CD14-positive monocyte (primary cell): Measurements from ENCODE around the gene KIZ. TPM values are rescaled to one million over a fixed set of nuclear protein-coding genes. Genes with fewer than 3 reads are reported as not detected.

Experiments
- DNase-seq, 3 donors: peaks; one replicate each; pipeline ENCODE4 v3.0.0-alpha.2; 2011 to 2022
- H2AFZ ChIP-seq: 2 replicates; pipeline ENCODE4 v1.6.0; 2012; ENCODE audit warnings: mild to moderate bottlenecking, low read depth, low read length, inconsistent platforms; ENCODE audit not compliant: insufficient read depth, poor library complexity, severe bottlenecking
- H3K27ac ChIP-seq, 2 donors: 1 replicate in 1 of 2; 2 replicates in 1 of 2; pipeline ENCODE4 v1.5.1; 2012 to 2013; ENCODE audit warnings: low read length in 2 of 2, control low read depth in 1 of 2, inconsistent platforms in 1 of 2, low read depth in 1 of 2, mild to moderate bottlenecking in 1 of 2
- H3K27me3 ChIP-seq, 2 donors: one replicate each; pipeline versions ENCODE4 v1.6.0 to v1.6.1; 2011 to 2013; ENCODE audit warnings: low read length in 2 of 2; ENCODE audit not compliant: control insufficient read depth in 2 of 2, insufficient read depth in 2 of 2
- H3K36me3 ChIP-seq, 2 donors: replicated peaks in 1 of 2; 1 replicate in 1 of 2; 2 replicates in 1 of 2; pipeline versions ENCODE4 v1.5.1 to v1.6.1; 2012 to 2013; ENCODE audit warnings: low read length in 2 of 2, control low read depth in 1 of 2, inconsistent platforms in 1 of 2, mild to moderate bottlenecking in 1 of 2; ENCODE audit not compliant: insufficient read depth in 2 of 2, control insufficient read depth in 1 of 2
- H3K4me1 ChIP-seq, 2 donors: 1 replicate in 1 of 2; 2 replicates in 1 of 2; pipeline versions ENCODE4 v1.5.1 to v1.6.1; 2012 to 2013; ENCODE audit warnings: low read length in 2 of 2, control low read depth in 1 of 2, inconsistent platforms in 1 of 2, mild to moderate bottlenecking in 1 of 2, moderate library complexity in 1 of 2; ENCODE audit not compliant: insufficient read depth in 2 of 2, control insufficient read depth in 1 of 2
- H3K4me2 ChIP-seq: replicated peaks from 2 replicates; pipeline ENCODE3; 2012; ENCODE audit warnings: low read length, moderate library complexity, mild to moderate bottlenecking; ENCODE audit not compliant: poor library complexity, severe bottlenecking; ENCODE audit errors: extremely low read depth
- H3K4me3 ChIP-seq, 3 experiments: fragments of 200-600 bp in 1 of 3; sonication (generic) in 1 of 3; replicated peaks in 1 of 3; 1 replicate in 2 of 3; 2 replicates in 1 of 3; pipeline ENCODE4 v1.5.1; 2011 to 2013; ENCODE audit warnings: low read length in 3 of 3, mild to moderate bottlenecking in 3 of 3, control low read depth in 2 of 3, low read depth in 2 of 3, inconsistent platforms in 1 of 3, moderate library complexity in 1 of 3
- H3K79me2 ChIP-seq: 2 replicates; pipeline ENCODE4 v1.6.0; 2012; ENCODE audit warnings: mild to moderate bottlenecking, control low read depth, inconsistent platforms, low read length, moderate library complexity; ENCODE audit not compliant: insufficient read depth
- H3K9ac ChIP-seq: 2 replicates; pipeline ENCODE4 v1.6.0; 2017; ENCODE audit warnings: low read length, mild to moderate bottlenecking; ENCODE audit not compliant: insufficient read depth, poor library complexity, severe bottlenecking
- H3K9me3 ChIP-seq, 2 donors: replicated peaks in 1 of 2; 1 replicate in 1 of 2; 2 replicates in 1 of 2; pipeline versions ENCODE4 v1.5.1 to v1.6.1; 2012 to 2013; ENCODE audit warnings: low read length in 2 of 2, control low read depth in 1 of 2; ENCODE audit not compliant: control insufficient read depth in 1 of 2, insufficient read depth in 1 of 2
- H4K20me1 ChIP-seq: 2 replicates; pipeline ENCODE4 v1.6.0; 2012; ENCODE audit warnings: mild to moderate bottlenecking, low read length, control low read depth, moderate library complexity; ENCODE audit not compliant: insufficient read depth
- H3K27ac Mint-ChIP-seq, 7 donors: one replicate each; pipeline ENCODE4 v1.8.0; 2020; ENCODE audit warnings: mild to moderate bottlenecking in 7 of 7, mixed read lengths in 7 of 7, moderate library complexity in 6 of 7, inconsistent platforms in 2 of 7
- H3K27me3 Mint-ChIP-seq, 3 donors: one replicate each; pipeline ENCODE4 v1.8.0; 2021 to 2022; ENCODE audit warnings: low read depth in 3 of 3, mild to moderate bottlenecking in 3 of 3, mixed read lengths in 3 of 3, moderate library complexity in 3 of 3, inconsistent platforms in 1 of 3
- H3K36me3 Mint-ChIP-seq, 2 donors: one replicate each; pipeline ENCODE4 v1.8.0; 2020; ENCODE audit warnings: mixed read lengths in 2 of 2, inconsistent platforms in 1 of 2, mild to moderate bottlenecking in 1 of 2
- H3K4me1 Mint-ChIP-seq: one replicate; pipeline ENCODE4 v1.8.0; 2020; ENCODE audit warnings: mild to moderate bottlenecking, mixed read lengths
- H3K4me3 Mint-ChIP-seq, 2 donors: one replicate each; pipeline ENCODE4 v1.8.0; 2020; ENCODE audit warnings: mild to moderate bottlenecking in 2 of 2, mixed read lengths in 2 of 2, moderate library complexity in 1 of 2
- H3K9me3 Mint-ChIP-seq, 7 donors: one replicate each; pipeline ENCODE4 v1.8.0; 2020 to 2022; ENCODE audit warnings: mixed read lengths in 7 of 7, mild to moderate bottlenecking in 6 of 7, moderate library complexity in 6 of 7, inconsistent platforms in 2 of 7
- WGBS: methylation state at CpG from one replicate; pipeline ENCODE4 v1.1.5; 2013; ENCODE audit warnings: missing lambda C conversion rate; ENCODE audit not compliant: insufficient coverage; 5-methylcytosine and 5-hydroxymethylcytosine counted together
- intact Hi-C, 2 donors: fragments of 100-400 bp; cut with micrococcal nuclease; formaldehyde crosslinking; loops; one replicate each; pipeline versions ENCODE4 v1.15.0 to v1.15.1; 2023
- polyA plus RNA-seq, 3 donors: library from polyadenylated mRNA; depleted of rRNA in 1 of 3; unstranded in 2 of 3; stranded (reverse) in 1 of 3; fragments of 300-500 nt in 2 of 3; fragments of >200 nt in 1 of 3; fragmentation: Illumina TruSeq in 2 of 3; gene quantifications; 1 replicate in 2 of 3; 2 replicates in 1 of 3; pipeline ENCODE4 v1.2.3, GENCODE V29; 2012 to 2021
- TF ChIP-seq, protein P1 (sequence below): fragments of 200-600 bp; IDR thresholded peaks from one replicate; pipeline ENCODE4 v1.8.0; 2022; ENCODE audit warnings: antibody characterized with exemption, mild to moderate bottlenecking

Gene KIZ
- polyA plus RNA-seq, 3 donors = 7.2 to 13.2 (median 10.2) TPM

- Histone ChIP-seq H3K9me3 (peaks cover 0 to 15% of the 10 kb centered on the region in 2 donors), H2AFZ (no peak overlapping the region), H4K20me1 (no peaks in the 10 kb centered on the region), H3K27ac (no peak overlapping the region), H3K9ac (no peak overlapping the region), H3K4me1 (no peaks in the 10 kb centered on the region), H3K4me3 (no peak overlapping the region), H3K79me2 (no peaks in the 10 kb centered on the region), H3K27me3 (no peaks in the 10 kb centered on the region), H3K36me3 (no peaks in the 10 kb centered on the region), H3K4me2 (no peak overlapping the region)
- no peaks in the 10 kb centered on the region for H3K36me3 Mint-ChIP-seq
- DNase-seq = no peak
- TF ChIP-seq, protein P1, sequence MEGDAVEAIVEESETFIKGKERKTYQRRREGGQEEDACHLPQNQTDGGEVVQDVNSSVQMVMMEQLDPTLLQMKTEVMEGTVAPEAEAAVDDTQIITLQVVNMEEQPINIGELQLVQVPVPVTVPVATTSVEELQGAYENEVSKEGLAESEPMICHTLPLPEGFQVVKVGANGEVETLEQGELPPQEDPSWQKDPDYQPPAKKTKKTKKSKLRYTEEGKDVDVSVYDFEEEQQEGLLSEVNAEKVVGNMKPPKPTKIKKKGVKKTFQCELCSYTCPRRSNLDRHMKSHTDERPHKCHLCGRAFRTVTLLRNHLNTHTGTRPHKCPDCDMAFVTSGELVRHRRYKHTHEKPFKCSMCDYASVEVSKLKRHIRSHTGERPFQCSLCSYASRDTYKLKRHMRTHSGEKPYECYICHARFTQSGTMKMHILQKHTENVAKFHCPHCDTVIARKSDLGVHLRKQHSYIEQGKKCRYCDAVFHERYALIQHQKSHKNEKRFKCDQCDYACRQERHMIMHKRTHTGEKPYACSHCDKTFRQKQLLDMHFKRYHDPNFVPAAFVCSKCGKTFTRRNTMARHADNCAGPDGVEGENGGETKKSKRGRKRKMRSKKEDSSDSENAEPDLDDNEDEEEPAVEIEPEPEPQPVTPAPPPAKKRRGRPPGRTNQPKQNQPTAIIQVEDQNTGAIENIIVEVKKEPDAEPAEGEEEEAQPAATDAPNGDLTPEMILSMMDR = no peak
- H3K27ac Mint-ChIP-seq = no peak overlapping the region
- intact Hi-C loops = no loop called here
- 97% methylated on average over 5 of the region's 8 CpGs for WGBS
- H3K4me1 Mint-ChIP-seq = no peaks in the 10 kb centered on the region
- peaks cover 15 to 20% (median 15%) of the 10 kb centered on the region in 3 donors for H3K27me3 Mint-ChIP-seq
- peaks cover 3 to 12% (median 6%) of the 10 kb centered on the region in 7 donors for H3K9me3 Mint-ChIP-seq
- H3K4me3 Mint-ChIP-seq = no peak overlapping the region
Measured at GRCh38 chr20:21270806-21271205, 144.9 kb downstream of the KIZ start.

DNA sequence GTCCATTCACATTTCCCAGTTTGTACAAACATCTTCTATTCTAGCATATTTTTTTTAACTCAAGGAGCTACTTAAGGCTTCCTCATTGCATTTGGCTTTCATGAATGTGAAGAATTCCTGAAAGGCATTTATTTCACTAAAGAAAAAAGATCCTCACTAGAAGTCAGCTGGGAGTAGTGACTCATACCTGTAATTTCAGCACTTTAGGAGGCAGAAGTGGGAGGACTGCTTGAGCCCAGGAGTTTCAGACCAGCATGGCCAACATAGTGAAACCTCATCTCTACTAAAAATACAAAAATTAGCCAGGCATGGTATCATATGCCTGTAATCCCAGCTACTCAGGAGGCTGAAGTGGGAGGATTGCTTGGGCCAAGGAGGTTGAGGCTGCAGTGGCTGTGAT is 146.4 kb downstream of the KIZ start:
- Histone ChIP-seq H4K20me1 (no peaks in the 10 kb centered on the region), H3K27me3 (no peaks in the 10 kb centered on the region), H3K4me3 (no peak overlapping the region), H3K9ac (no peak overlapping the region), H3K36me3 (no peaks in the 10 kb centered on the region), H3K9me3 (peaks cover 0 to 3% of the 10 kb centered on the region in 2 donors), H3K79me2 (no peaks in the 10 kb centered on the region), H3K4me2 (no peak overlapping the region), H2AFZ (no peak overlapping the region), H3K27ac (no peak overlapping the region), H3K4me1 (no peaks in the 10 kb centered on the region)
- Mint-ChIP-seq H3K4me1 (no peaks in the 10 kb centered on the region), H3K27me3 (peaks cover 13 to 20% (median 13%) of the 10 kb centered on the region in 3 donors), H3K27ac (no peak overlapping the region), H3K9me3 (peaks cover 0 to 7% (median 4%) of the 10 kb centered on the region in 7 donors), H3K4me3 (no peak overlapping the region), H3K36me3 (no peaks in the 10 kb centered on the region)
- TF ChIP-seq, protein P1 = no peak
- DNase-seq = no peak
- intact Hi-C loops = no loop called here
